SU-DHL-6 (cell line): Measurements from ENCODE around the gene CRK.
"Not testable (repeated sequence)": the region's sequence is repeated elsewhere in the genome, so short reads cannot be mapped to it uniquely, and the experiment has no call there.

ENCODE experiments used
- H2AFZ ChIP-seq: fragments of 200-600 bp; sonication (generic); 2 replicates; pipeline ENCODE4 v1.6.1; 2014; ENCODE audit warnings: low read depth, mild to moderate bottlenecking, moderate library complexity, mixed read lengths, antibody characterized with exemption, low read length; ENCODE audit not compliant: severe bottlenecking
- H3F3A ChIP-seq: fragments of 200-600 bp; shearing (Covaris generic); 2 replicates; pipeline ENCODE4 v1.6.0; 2016; ENCODE audit warnings: antibody characterized with exemption, mild to moderate bottlenecking; ENCODE audit not compliant: insufficient read depth
- H3K27ac ChIP-seq: fragments of 200-600 bp; sonication (generic); 2 replicates; pipeline ENCODE4 v1.5.1; 2016; ENCODE audit warnings: low read depth, mild to moderate bottlenecking, low read length, moderate library complexity, mixed read lengths
- H3K27me3 ChIP-seq: fragments of 200-600 bp; sonication (generic), shearing (Covaris generic); 2 replicates; pipeline ENCODE4 v1.6.0; 2014; ENCODE audit warnings: mild to moderate bottlenecking, low read length
- H3K36me3 ChIP-seq: fragments of 200-600 bp; sonication (generic); 2 replicates; pipeline ENCODE4 v1.6.1; 2014; ENCODE audit warnings: mild to moderate bottlenecking, low read length, mixed read lengths
- H3K4me2 ChIP-seq: fragments of 300-600, 200-600 bp; shearing (Covaris generic), sonication (generic); 2 replicates; pipeline ENCODE4 v1.6.0; 2014; ENCODE audit warnings: low read length, low read depth, mild to moderate bottlenecking; ENCODE audit not compliant: poor library complexity, severe bottlenecking
- H3K4me3 ChIP-seq: fragments of 200-600 bp; sonication (generic); 2 replicates; pipeline ENCODE4 v1.5.1; 2014; ENCODE audit warnings: antibody characterized with exemption, low read length, mild to moderate bottlenecking, mixed read lengths; ENCODE audit not compliant: insufficient read depth, poor library complexity, severe bottlenecking
- H3K79me2 ChIP-seq: fragments of 200-600 bp; sonication (generic); 2 replicates; pipeline ENCODE4 v1.6.1; 2014; ENCODE audit warnings: mild to moderate bottlenecking, low read length, moderate library complexity; ENCODE audit not compliant: insufficient read depth
- H3K9ac ChIP-seq: fragments of 200-600 bp; sonication (generic); 2 replicates; pipeline ENCODE4 v1.7.0; 2014; ENCODE audit warnings: mild to moderate bottlenecking, low read length
- H3K9me2 ChIP-seq: fragments of 200-600 bp; sonication (generic); replicated peaks from 2 replicates; pipeline ENCODE4 v1.6.1; 2014; ENCODE audit warnings: low read length; ENCODE audit not compliant: insufficient read depth
- H3K9me3 ChIP-seq: fragments of 200-600 bp; sonication (generic); 2 replicates; pipeline ENCODE4 v1.6.1; 2014; ENCODE audit warnings: low read length, mixed read lengths; ENCODE audit not compliant: insufficient read depth
- H4K20me1 ChIP-seq: fragments of 200-600 bp; sonication (generic); 2 replicates; pipeline ENCODE4 v1.6.1; 2014; ENCODE audit warnings: low read depth, mild to moderate bottlenecking, antibody characterized with exemption, low read length, moderate library complexity, mixed read lengths
- CTCF ChIP-seq: fragments of 200-600 bp; sonication (generic); IDR thresholded peaks from one replicate; pipeline ENCODE4 v1.5.1; 2017; ENCODE audit warnings: antibody characterized with exemption, mild to moderate bottlenecking, low read length, moderate library complexity; ENCODE audit not compliant: insufficient read depth, poor library complexity, severe bottlenecking
- EZH2phosphoT487 ChIP-seq: fragments of 200-600 bp; sonication (generic), shearing (Covaris generic); conservative IDR thresholded peaks from 2 replicates; pipeline ENCODE4 v1.6.1; 2018; ENCODE audit warnings: mild to moderate bottlenecking, antibody characterized with exemption, low read length, moderate library complexity, mixed read lengths

Gene CRK

GRCh38 chr17:1379208-1379929, 76.7 kb downstream of the CRK start:
- Histone ChIP-seq H4K20me1 (peaks cover 63% of the 10 kb centered on the region), H3F3A (peaks cover 25% of the 10 kb centered on the region), H3K27me3 (no peaks in the 10 kb centered on the region), H3K9ac (no peak overlapping the region), H3K9me3 (no peaks in the 10 kb centered on the region), H3K27ac (peak overlapping the region; percentile 16), H3K4me3 (no peak overlapping the region), H3K4me2 (peak overlapping the region; percentile 3), H3K36me3 (no peaks in the 10 kb centered on the region), H3K9me2 (no peaks in the 10 kb centered on the region), H3K79me2 (peaks cover 100% of the 10 kb centered on the region), H2AFZ (no peak overlapping the region)
- no peak for TF ChIP-seq CTCF
- TF ChIP-seq EZH2phosphoT487: no peak

- H3K4me3 ChIP-seq, H3K27me3 ChIP-seq, H3K9me2 ChIP-seq, H2AFZ ChIP-seq, H3K27ac ChIP-seq, H3K36me3 ChIP-seq, H3K9me3 ChIP-seq, H3K9ac ChIP-seq: not testable (repeated sequence)
- H3K79me2 ChIP-seq: peaks cover 100% of the 10 kb centered on the region
- peak overlapping the region; percentile 37 for H3K4me2 ChIP-seq
- H4K20me1 ChIP-seq: peaks cover 72% of the 10 kb centered on the region
- H3F3A ChIP-seq: peaks cover 25% of the 10 kb centered on the region
Observed at GRCh38 chr17:1378476-1378860, 77.6 kb downstream of the CRK start.

- Histone ChIP-seq H3K9ac (no peak overlapping the region), H3F3A (peaks cover 25% of the 10 kb centered on the region), H3K9me2 (no peaks in the 10 kb centered on the region), H3K36me3 (no peaks in the 10 kb centered on the region), H3K79me2 (peaks cover 100% of the 10 kb centered on the region), H2AFZ (no peak overlapping the region), H4K20me1 (peaks cover 77% of the 10 kb centered on the region), H3K9me3 (no peaks in the 10 kb centered on the region), H3K27me3 (no peaks in the 10 kb centered on the region), H3K4me2 (peak overlapping the region; percentile 37), H3K4me3 (no peak overlapping the region), H3K27ac (peak overlapping the region; percentile 25; the same call in 1 of the 2 replicates)
- TF ChIP-seq CTCF (no peak), EZH2phosphoT487 (no peak)
Observed at GRCh38 chr17:1377334-1377733, 78.7 kb downstream of the CRK start.

GRCh38 chr17:1376061-1376460, 80.0 kb downstream of the CRK start:
- TF ChIP-seq EZH2phosphoT487 (no peak), CTCF (no peak)
- Histone ChIP-seq H3K36me3 (no peaks in the 10 kb centered on the region), H3K27ac (peak overlapping the region; percentile 38; the same call in 1 of the 2 replicates), H3K9ac (no peak overlapping the region), H3K27me3 (no peaks in the 10 kb centered on the region), H3K9me2 (no peaks in the 10 kb centered on the region), H3K4me2 (peak overlapping the region; percentile 37), H3K4me3 (no peak overlapping the region), H3K79me2 (peaks cover 100% of the 10 kb centered on the region), H3F3A (peaks cover 25% of the 10 kb centered on the region), H3K9me3 (no peaks in the 10 kb centered on the region), H4K20me1 (peaks cover 75% of the 10 kb centered on the region), H2AFZ (no peak overlapping the region)
